ENCODE data around the gene CTSW. TPM values are rescaled to one million over a fixed set of nuclear protein-coding genes. Genes with fewer than 3 reads are reported as not detected.
A peak's percentile ranks its signal among the peaks of the same experiment; 100 is the strongest.

Gene CTSW
- total RNA-seq, 1 donor from 2014 or later = not detected

- DNase-seq (ENCODE audit: low spot score) = peak; percentile 98
- no peaks in the 10 kb centered on the region for H3K9me3 Mint-ChIP-seq (ENCODE audit: low read depth)
- H3K4me1 Mint-ChIP-seq (ENCODE audit: low read depth) = peaks cover 66% of the 10 kb centered on the region
- no peak for TF ChIP-seq CTCF (IDR thresholded peaks at IDR 0.05)
- peak overlapping the region; percentile 76 for H3K4me3 Mint-ChIP-seq (ENCODE audit: unreplicated experiment)
- H3K27ac Mint-ChIP-seq (ENCODE audit: unreplicated experiment) = peak overlapping the region; percentile 100
- peaks cover 3% of the 10 kb centered on the region for H3K36me3 Mint-ChIP-seq (ENCODE audit: low read depth)
- H3K27me3 Mint-ChIP-seq (ENCODE audit: low read depth) = no peaks in the 10 kb centered on the region
These were observed 36.2 kb downstream of the CTSW start for GRCh38 chr11:65915821-65916251.

- no peaks in the 10 kb centered on the region for H3K27me3 Mint-ChIP-seq (ENCODE audit: low read depth)
- no peak for DNase-seq (ENCODE audit: low spot score)
- H3K4me1 Mint-ChIP-seq (ENCODE audit: low read depth) = peaks cover 61% of the 10 kb centered on the region
- peak overlapping the region; percentile 76 for H3K4me3 Mint-ChIP-seq (ENCODE audit: unreplicated experiment)
- TF ChIP-seq CTCF (IDR thresholded peaks at IDR 0.05) = no peak
- peaks cover 3% of the 10 kb centered on the region for H3K36me3 Mint-ChIP-seq (ENCODE audit: low read depth)
- no peaks in the 10 kb centered on the region for H3K9me3 Mint-ChIP-seq (ENCODE audit: low read depth)
- peak overlapping the region; percentile 100 for H3K27ac Mint-ChIP-seq (ENCODE audit: unreplicated experiment)
These were observed 36.8 kb downstream of the CTSW start for GRCh38 chr11:65916391-65916790.

- H3K27ac Mint-ChIP-seq (ENCODE audit: unreplicated experiment) = peak overlapping the region; percentile 100
- DNase-seq (ENCODE audit: low spot score) = no peak
- H3K4me1 Mint-ChIP-seq (ENCODE audit: low read depth) = peaks cover 55% of the 10 kb centered on the region
- no peaks in the 10 kb centered on the region for H3K27me3 Mint-ChIP-seq (ENCODE audit: low read depth)
- peaks cover 4% of the 10 kb centered on the region for H3K36me3 Mint-ChIP-seq (ENCODE audit: low read depth)
- TF ChIP-seq CTCF (IDR thresholded peaks at IDR 0.05) = no peak
- no peaks in the 10 kb centered on the region for H3K9me3 Mint-ChIP-seq (ENCODE audit: low read depth)
- peak overlapping the region; percentile 76 for H3K4me3 Mint-ChIP-seq (ENCODE audit: unreplicated experiment)
These were observed 37.4 kb downstream of the CTSW start for GRCh38 chr11:65917077-65917433.

GRCh38 chr11:65917434-65918210 is 38.0 kb downstream of the CTSW start:
- peaks cover 49% of the 10 kb centered on the region for H3K4me1 Mint-ChIP-seq (ENCODE audit: low read depth)
- DNase-seq (ENCODE audit: low spot score) = no peak
- peaks cover 9% of the 10 kb centered on the region for H3K36me3 Mint-ChIP-seq (ENCODE audit: low read depth)
- no peaks in the 10 kb centered on the region for H3K9me3 Mint-ChIP-seq (ENCODE audit: low read depth)
- TF ChIP-seq CTCF (IDR thresholded peaks at IDR 0.05) = no peak
- H3K4me3 Mint-ChIP-seq (ENCODE audit: unreplicated experiment) = peak overlapping the region; percentile 76
- peak overlapping the region; percentile 100 for H3K27ac Mint-ChIP-seq (ENCODE audit: unreplicated experiment)
- H3K27me3 Mint-ChIP-seq (ENCODE audit: low read depth) = no peaks in the 10 kb centered on the region

GRCh38 chr11:65918211-65919140 is 38.8 kb downstream of the CTSW start, which contains the start of gene C11orf68:
TSS of gene C11orf68 (minus strand) at chr11:65919062. CDS start at chr11:65919031, 31 bp downstream.
- no peak for DNase-seq (ENCODE audit: low spot score)
- H3K27me3 Mint-ChIP-seq (ENCODE audit: low read depth) = no peaks in the 10 kb centered on the region
- TF ChIP-seq CTCF (IDR thresholded peaks at IDR 0.05) = no peak
- peak within 1 kb of the TSS; percentile 91 for H3K27ac Mint-ChIP-seq (ENCODE audit: unreplicated experiment)
- peaks cover 46% of the 10 kb centered on the region for H3K4me1 Mint-ChIP-seq (ENCODE audit: low read depth)
- peaks cover 15% of the 10 kb centered on the region for H3K36me3 Mint-ChIP-seq (ENCODE audit: low read depth)
- no peaks in the 10 kb centered on the region for H3K9me3 Mint-ChIP-seq (ENCODE audit: low read depth)
- peak within 1 kb of the TSS; percentile 90 for H3K4me3 Mint-ChIP-seq (ENCODE audit: unreplicated experiment)

Measured in chondrocyte (in vitro differentiated cells).